T47D (cell line): ENCODE data around the gene BICDL2.
"Not testable (repeated sequence)": the region's sequence is repeated elsewhere in the genome, so short reads cannot be mapped to it uniquely, and the experiment has no call there.

ENCODE experiments used
- DNase-seq, 2 experiments: peaks; one replicate each; pipeline versions ENCODE4 v3.0.0 to v3.0.0-alpha.2; 2011 to 2012; ENCODE audit warnings: low read depth in 1 of 2, low spot score in 1 of 2
- JUND ChIP-seq: IDR thresholded peaks from 2 replicates; pipeline ENCODE4 v1.6.1; 2012; ENCODE audit warnings: low read depth
- in situ Hi-C: cut with HindIII; loops from 2 replicates; pipeline ENCODE4 v1.10.0; 2016; ENCODE audit warnings: low sequenced_read_pairs, low pct_unique_long_range_greater_than_20kb

The BICDL2 gene

GRCh38 chr16:3058139-3059030, 21.6 kb upstream of the BICDL2 start:
- in situ Hi-C loops, result no loop called here
- DNase-seq, result peak in 1 of 2 experiments; percentile 73
- TF ChIP-seq JUND, result no peak

- no peak for DNase-seq
- TF ChIP-seq JUND, result no peak
- in situ Hi-C loops, result no loop called here
These were observed 20.7 kb upstream of the BICDL2 start for GRCh38 chr16:3057181-3058138.

- in situ Hi-C loops, result no loop called here
- DNase-seq, result no peak
- TF ChIP-seq JUND, result no peak
These were observed 19.8 kb upstream of the BICDL2 start for GRCh38 chr16:3056336-3057180.

GRCh38 chr16:3055734-3056115, 19.0 kb upstream of the BICDL2 start:
- DNase-seq, in situ Hi-C loops: not testable (repeated sequence)

GRCh38 chr16:3054965-3055733, 18.4 kb upstream of the BICDL2 start:
- TF ChIP-seq JUND, result no peak
- in situ Hi-C loops, result no loop called here
- no peak for DNase-seq

GRCh38 chr16:3053330-3053710, 16.6 kb upstream of the BICDL2 start:
- DNase-seq, in situ Hi-C loops: not testable (repeated sequence)

GRCh38 chr16:3052571-3053329, 16.0 kb upstream of the BICDL2 start:
- in situ Hi-C loops, DNase-seq: not testable (repeated sequence)

- in situ Hi-C loops, result no loop called here
- DNase-seq, result no peak
These were observed 14.8 kb upstream of the BICDL2 start for GRCh38 chr16:3051494-3051893.

GRCh38 chr16:3051009-3051408, 14.3 kb upstream of the BICDL2 start:
- in situ Hi-C loops, result no loop called here

More at GRCh38 chr16:3051494-3051893, 14.8 kb upstream of the BICDL2 start:
- no peak for TF ChIP-seq JUND

GRCh38 chr16:3050487-3050886, 13.7 kb upstream of the BICDL2 start:
- in situ Hi-C loops, result no loop called here
- no peak for TF ChIP-seq JUND
- DNase-seq, result no peak

More at GRCh38 chr16:3051009-3051408, 14.3 kb upstream of the BICDL2 start:
- TF ChIP-seq JUND, result no peak
- DNase-seq, result no peak

- TF ChIP-seq JUND, result no peak
- in situ Hi-C loops, result no loop called here
- no peak for DNase-seq
These were observed 13.3 kb upstream of the BICDL2 start for GRCh38 chr16:3049921-3050481.
